Right lobe of liver (tissue), 6 donors: ENCODE measurements around the gene SRRM4. TPM values are rescaled to one million over a fixed set of nuclear protein-coding genes. Genes with fewer than 3 reads are reported as not detected.
"Not testable (repeated sequence)": the region's sequence is repeated elsewhere in the genome, so short reads cannot be mapped to it uniquely, and the experiment has no call there.

Experiments
- ATAC-seq, 4 donors: fragments of 200-7000 bp; cut with Tn5 transposase; one replicate each; pipeline ENCODE4 v1.9.1; 2020; ENCODE audit warnings: mild to moderate bottlenecking in 4 of 4, moderate library complexity in 4 of 4
- DNase-seq, 3 donors: peaks; one replicate each; pipeline ENCODE4 v3.0.0-alpha.2; 2020
- H3K27ac ChIP-seq, 3 donors: fragments of 200-600 bp; one replicate each; pipeline ENCODE4 v1.8.0; 2022
- H3K27me3 ChIP-seq, 2 donors: fragments of 200-600 bp; one replicate each; pipeline ENCODE4 v1.8.0; 2022
- H3K36me3 ChIP-seq, 4 donors: fragments of 200-600 bp; sonication (generic) in 1 of 4; one replicate each; pipeline versions ENCODE4 v1.5.1 to v1.8.0; 2017 to 2022; ENCODE audit warnings: control low read depth in 1 of 4
- H3K4me1 ChIP-seq, 4 donors: fragments of 200-600 bp; sonication (generic) in 1 of 4; one replicate each; pipeline versions ENCODE4 v1.5.1 to v1.8.0; 2017 to 2022; ENCODE audit warnings: control low read depth in 1 of 4
- H3K4me3 ChIP-seq, 3 donors: fragments of 200-600 bp; one replicate each; pipeline ENCODE4 v1.8.0; 2022
- H3K9me3 ChIP-seq, 4 donors: fragments of 200-600 bp; sonication (generic) in 1 of 4; one replicate each; pipeline versions ENCODE4 v1.5.1 to v1.8.0; 2017 to 2022; ENCODE audit warnings: control low read depth in 1 of 4
- CTCF ChIP-seq, 4 donors: fragments of 200-600 bp in 3 of 4; fragments of 450-650 bp in 1 of 4; IDR thresholded peaks; one replicate each; pipeline versions ENCODE4 v1.5.1 to v1.8.0; 2016 to 2022; ENCODE audit warnings: antibody characterized with exemption in 4 of 4, mild to moderate bottlenecking in 2 of 4
- POLR2A ChIP-seq: fragments of 450-650 bp; IDR thresholded peaks from one replicate; pipeline ENCODE4 v1.6.1; 2017; ENCODE audit warnings: antibody characterized with exemption, mild to moderate bottlenecking
- WGBS: methylation state at CpG from one replicate; pipeline ENCODE4 v1.1.6; 2018; ENCODE audit warnings: low coverage, low lambda C conversion rate; ENCODE audit not compliant: insufficient coverage; ENCODE audit errors: missing lambda C conversion rate; 5-methylcytosine and 5-hydroxymethylcytosine counted together
- intact Hi-C, 2 donors: fragments of 100-400 bp; cut with DNase I; formaldehyde crosslinking; loops; one replicate each; pipeline versions ENCODE4 v1.11.2 to v1.14.1; 2022
- total RNA-seq, 6 experiments: library from RNA; depleted of rRNA in 2 of 6; stranded (reverse); fragments of >200 nt in 2 of 6; fragmentation: NEBNext Ultra II Directional in 3 of 6; extraction: Animal tissue kit (Norgen Biotek cat#: 25700) in 3 of 6; gene quantifications; one replicate each; pipeline versions ENCODE4 v1.1.0 to v1.2.4, GENCODE V29; 2016 to 2023
- donor health status: DM: no; HTN: yes; CAD: no.
- donor health status: DM: no; HTN: no; CAD: no.
- donor health status: DM: no; HTN: no; CAD: no.
- donor health status: DM: no; HTN: yes; CAD: no.
- donor health status: DM: no; HTN: yes; CAD: no.

Gene SRRM4
- total RNA-seq, 6 experiments from 2014 or later, result not detected

- Histone ChIP-seq H3K4me1 (no peaks in the 10 kb centered on the region), H3K4me3 (no peak overlapping the region), H3K9me3 (no peaks in the 10 kb centered on the region), H3K27ac (no peak overlapping the region), H3K27me3 (no peaks in the 10 kb centered on the region), H3K36me3 (no peaks in the 10 kb centered on the region)
- no peak for TF ChIP-seq CTCF (IDR thresholded peaks at IDR 0.05)
- TF ChIP-seq POLR2A, result no peak
- DNase-seq (no peak), ATAC-seq (no peak)
- WGBS, result 8% methylated on average over 3 of the region's 3 CpGs
- intact Hi-C loops, result no loop called here
Observed at GRCh38 chr12:119090865-119091264, 109.5 kb downstream of the SRRM4 start.

- H3K4me1 ChIP-seq, result no peaks in the 10 kb centered on the region
- ATAC-seq (no peak), DNase-seq (no peak)
- TF ChIP-seq POLR2A (no peak), CTCF (IDR thresholded peaks at IDR 0.05) (no peak)
- H3K9me3 ChIP-seq, result no peaks in the 10 kb centered on the region
- intact Hi-C loops, result no loop called here
- H3K27ac ChIP-seq, result no peak overlapping the region
- no peaks in the 10 kb centered on the region for H3K36me3 ChIP-seq
- no peaks in the 10 kb centered on the region for H3K27me3 ChIP-seq
- H3K4me3 ChIP-seq, result no peak overlapping the region
- WGBS, result 27% methylated on average over 9 of the region's 11 CpGs
Observed at GRCh38 chr12:119096429-119097202, 115.3 kb downstream of the SRRM4 start.

GRCh38 chr12:119100933-119101332 lies 119.6 kb downstream of the SRRM4 start:
- no peak overlapping the region for H3K4me3 ChIP-seq
- intact Hi-C loops, result no loop called here
- ATAC-seq, result no peak
- no peaks in the 10 kb centered on the region for H3K27me3 ChIP-seq
- H3K36me3 ChIP-seq, result no peaks in the 10 kb centered on the region
- H3K4me1 ChIP-seq, result no peaks in the 10 kb centered on the region
- no peak for DNase-seq
- no peak overlapping the region for H3K27ac ChIP-seq
- WGBS, result 40% methylated on average over 1 of the region's 3 CpGs
- no peaks in the 10 kb centered on the region for H3K9me3 ChIP-seq
- no peak for TF ChIP-seq POLR2A
- TF ChIP-seq CTCF (IDR thresholded peaks at IDR 0.05), result no peak

GRCh38 chr12:119102274-119102673 lies 120.9 kb downstream of the SRRM4 start:
- 50% methylated on average over 4 of the region's 4 CpGs for WGBS
- no peak overlapping the region for H3K4me3 ChIP-seq
- H3K36me3 ChIP-seq, result no peaks in the 10 kb centered on the region
- no peaks in the 10 kb centered on the region for H3K27me3 ChIP-seq
- no peak for TF ChIP-seq POLR2A
- no peak for DNase-seq
- no peak for ATAC-seq
- intact Hi-C loops, result no loop called here
- H3K27ac ChIP-seq, result no peak overlapping the region
- no peaks in the 10 kb centered on the region for H3K4me1 ChIP-seq
- H3K9me3 ChIP-seq, result no peaks in the 10 kb centered on the region

- DNase-seq, result no peak
- Histone ChIP-seq H3K27me3 (no peaks in the 10 kb centered on the region), H3K27ac (no peak overlapping the region), H3K36me3 (no peaks in the 10 kb centered on the region), H3K4me1 (no peaks in the 10 kb centered on the region), H3K9me3 (no peaks in the 10 kb centered on the region), H3K4me3 (no peak overlapping the region)
- 63% methylated on average over 1 of the region's 1 CpG for WGBS
- no peak for ATAC-seq
- intact Hi-C loops, result no loop called here
- no peak for TF ChIP-seq POLR2A
Observed at GRCh38 chr12:119102714-119103113, 121.4 kb downstream of the SRRM4 start.

GRCh38 chr12:119104969-119105368 lies 123.6 kb downstream of the SRRM4 start:
- H3K4me1 ChIP-seq, H3K36me3 ChIP-seq, H3K4me3 ChIP-seq, intact Hi-C loops, ATAC-seq, H3K9me3 ChIP-seq, H3K27ac ChIP-seq, H3K27me3 ChIP-seq, DNase-seq: not testable (repeated sequence)
- 100% methylated on average over 1 of the region's 4 CpGs for WGBS
